Stomach (tissue), 9 donors: ENCODE measurements around the gene LDLR. TPM values are rescaled to one million over a fixed set of nuclear protein-coding genes. Genes with fewer than 3 reads are reported as not detected.
"Not testable (repeated sequence)": the region's sequence is repeated elsewhere in the genome, so short reads cannot be mapped to it uniquely, and the experiment has no call there.

Experiments used
- DNase-seq, 2 donors: peaks; one replicate each; pipeline versions ENCODE4 v3.0.0 to v3.0.0-alpha.2; 2013 to 2019
- H3K27ac ChIP-seq, 5 donors: fragments of 200-600 bp in 4 of 5; sonication (generic) in 4 of 5; one replicate each; pipeline ENCODE4 v1.5.1; 2013 to 2019; ENCODE audit warnings: mild to moderate bottlenecking in 1 of 5, moderate library complexity in 1 of 5
- H3K27me3 ChIP-seq, 3 donors: fragments of 200-600 bp; sonication (generic); one replicate each; pipeline ENCODE4 v1.5.1; 2017 to 2019; ENCODE audit warnings: mixed run types in 1 of 3
- H3K36me3 ChIP-seq, 4 donors: fragments of 200-600 bp; sonication (generic); 1 replicate in 3 of 4; 2 replicates in 1 of 4; pipeline ENCODE4 v1.5.1; 2016 to 2019
- H3K4me1 ChIP-seq, 4 donors: fragments of 200-600 bp; sonication (generic); one replicate each; pipeline ENCODE4 v1.5.1; 2016 to 2019
- H3K4me3 ChIP-seq, 4 donors: fragments of 200-600 bp; sonication (generic) in 3 of 4; one replicate each; pipeline ENCODE4 v1.5.1; 2016 to 2019; ENCODE audit warnings: mild to moderate bottlenecking in 1 of 4
- H3K9me3 ChIP-seq, 4 donors: fragments of 200-600 bp; sonication (generic); one replicate each; pipeline ENCODE4 v1.5.1; 2016 to 2019
- CTCF ChIP-seq, 7 experiments: fragments of 450-650 bp in 4 of 7; fragments of 200-600 bp in 3 of 7; sonication (generic) in 3 of 7; IDR thresholded peaks; one replicate each; pipeline ENCODE4 v1.5.1; 2016 to 2019; ENCODE audit warnings: antibody characterized with exemption in 7 of 7, control low read depth in 2 of 7, mild to moderate bottlenecking in 1 of 7
- EP300 ChIP-seq: sonication (generic); formaldehyde crosslinking; IDR thresholded peaks from one replicate; pipeline ENCODE4 v1.6.1; 2017; ENCODE audit warnings: antibody characterized with exemption
- POLR2A ChIP-seq, 4 donors: fragments of 450-650 bp; IDR thresholded peaks; one replicate each; pipeline ENCODE4 v1.6.1; 2016; ENCODE audit warnings: antibody characterized with exemption in 4 of 4, control low read depth in 2 of 4, mild to moderate bottlenecking in 1 of 4, moderate library complexity in 1 of 4
- POLR2AphosphoS5 ChIP-seq, 3 donors: sonication (generic); formaldehyde crosslinking; IDR thresholded peaks; one replicate each; pipeline ENCODE4 v1.6.1; 2016; ENCODE audit warnings: antibody characterized with exemption in 3 of 3
- WGBS, 5 donors: extraction: QIAGEN DNeasy Blood & Tissue Kit in 3 of 5; methylation state at CpG; one replicate each; pipeline versions ENCODE4 v1.1.5 to v1.1.7; 2013 to 2018; 5-methylcytosine and 5-hydroxymethylcytosine counted together
- intact Hi-C: fragments of 100-400 bp; cut with DNase I; formaldehyde crosslinking; loops from one replicate; pipeline ENCODE4 v1.15.1; 2023; ENCODE audit warnings: low total_unique reads
- polyA plus RNA-seq, 3 donors: library from polyadenylated mRNA; stranded (reverse); fragments of 200-250 nt; gene quantifications; one replicate each; pipeline ENCODE4 v1.2.3, GENCODE V29; 2013
- total RNA-seq, 5 donors: library from RNA; depleted of rRNA; stranded (reverse); fragments of >200 nt; gene quantifications; one replicate each; pipeline versions ENCODE4 v1.1.0 to v1.2.3, GENCODE V29; 2014 to 2016
- donor health status: healthy with polysubstance abuse.
- donor health status: Bipolar disorder and iron deficiency.
- donor health status: healthy.

LDLR gene
- total and polyA plus RNA-seq, 8 donors = 23.2 to 626 (median 87.2) TPM

GRCh38 chr19:11094520-11094894 is 5.2 kb downstream of the LDLR start:
- H3K9me3 ChIP-seq = no peaks in the 10 kb centered on the region
- H3K4me1 ChIP-seq = peaks cover 52 to 75% (median 58%) of the 10 kb centered on the region in 4 donors
- H3K36me3 ChIP-seq = peaks cover 0 to 40% (median 5%) of the 10 kb centered on the region in 4 donors
- DNase-seq = no peak
- no peak overlapping the region for H3K4me3 ChIP-seq
- peak overlapping the region; percentile 90 to 100 (median 98) for H3K27ac ChIP-seq
- intact Hi-C loops = no loop called here
- TF ChIP-seq POLR2AphosphoS5 (IDR thresholded peaks at IDR 0.05) = no peak
- TF ChIP-seq POLR2A (IDR thresholded peaks at IDR 0.05) = no peak
- TF ChIP-seq EP300 = no peak
- no peak for TF ChIP-seq CTCF (IDR thresholded peaks at IDR 0.05)
- 35 to 72% (median 70%) methylated on average over 4 of the region's 4 CpGs for WGBS, 5 donors
- no peaks in the 10 kb centered on the region for H3K27me3 ChIP-seq

- Histone ChIP-seq H3K27ac (peak overlapping the region; percentile 84 to 100 (median 98)), H3K9me3 (no peaks in the 10 kb centered on the region), H3K36me3 (peaks cover 13 to 58% (median 19%) of the 10 kb centered on the region in 4 donors), H3K4me1 (peaks cover 45 to 88% (median 49%) of the 10 kb centered on the region in 4 donors), H3K27me3 (no peaks in the 10 kb centered on the region), H3K4me3 (no peak overlapping the region)
- intact Hi-C loops = no loop called here
- TF ChIP-seq POLR2AphosphoS5 (IDR thresholded peaks at IDR 0.05) (peak in 1 of 3 donors; percentile 43), POLR2A (IDR thresholded peaks at IDR 0.05) (no peak)
- peak in 1 of 2 donors; percentile 83 for DNase-seq
- 49 to 62% (median 58%) methylated on average over 10 of the region's 10 CpGs for WGBS, 5 donors
Measured at GRCh38 chr19:11096210-11096841, 7.1 kb downstream of the LDLR start.

GRCh38 chr19:11097367-11097766 is 8.1 kb downstream of the LDLR start:
- DNase-seq, H3K9me3 ChIP-seq, H3K4me3 ChIP-seq, intact Hi-C loops, H3K27me3 ChIP-seq: not testable (repeated sequence)
- Histone ChIP-seq H3K4me1 (peaks cover 36 to 80% (median 40%) of the 10 kb centered on the region in 4 donors), H3K36me3 (peaks cover 16 to 68% (median 29%) of the 10 kb centered on the region in 4 donors), H3K27ac (peak overlapping the region in 4 of 5 donors; percentile 90 to 100 (median 98))
- WGBS, 5 donors = 87 to 94% (median 92%) methylated on average over 6 of the region's 6 CpGs

- Histone ChIP-seq H3K27me3 (no peaks in the 10 kb centered on the region), H3K27ac (peak overlapping the region in 2 of 5 donors; percentile 98), H3K4me1 (peaks cover 30 to 80% (median 34%) of the 10 kb centered on the region in 4 donors), H3K9me3 (no peaks in the 10 kb centered on the region), H3K4me3 (no peak overlapping the region), H3K36me3 (peaks cover 24 to 78% (median 39%) of the 10 kb centered on the region in 4 donors)
- 93 to 100% (median 98%) methylated on average over 2 of the region's 2 CpGs for WGBS, 5 donors
- TF ChIP-seq POLR2AphosphoS5 (IDR thresholded peaks at IDR 0.05) = no peak
- no peak for TF ChIP-seq CTCF (IDR thresholded peaks at IDR 0.05)
- TF ChIP-seq POLR2A (IDR thresholded peaks at IDR 0.05) = no peak
- TF ChIP-seq EP300 = no peak
- DNase-seq = no peak
- intact Hi-C loops = no loop called here
Measured at GRCh38 chr19:11098327-11098726, 9.1 kb downstream of the LDLR start.

- DNase-seq = no peak
- intact Hi-C loops = no loop called here
- no peak overlapping the region for H3K27ac ChIP-seq
- no peak for TF ChIP-seq CTCF (IDR thresholded peaks at IDR 0.05)
- no peak for TF ChIP-seq EP300
- no peak for TF ChIP-seq POLR2AphosphoS5 (IDR thresholded peaks at IDR 0.05)
- no peak for TF ChIP-seq POLR2A (IDR thresholded peaks at IDR 0.05)
- H3K36me3 ChIP-seq = peaks cover 29 to 78% (median 44%) of the 10 kb centered on the region in 4 donors
- H3K27me3 ChIP-seq = no peaks in the 10 kb centered on the region
- H3K4me3 ChIP-seq = no peak overlapping the region
- H3K4me1 ChIP-seq = peaks cover 25 to 80% (median 28%) of the 10 kb centered on the region in 4 donors
- no peaks in the 10 kb centered on the region for H3K9me3 ChIP-seq
- WGBS, 5 donors = 81 to 99% (median 87%) methylated on average over 3 of the region's 3 CpGs
Measured at GRCh38 chr19:11098861-11099260, 9.6 kb downstream of the LDLR start.
